ENCODE results near the gene ZNF570. TPM values are rescaled to one million over a fixed set of nuclear protein-coding genes. Genes with fewer than 3 reads are reported as not detected.

The ZNF570 gene
- total and polyA plus RNA-seq, 4 donors, result 3.2 to 8.8 (median 5.5) TPM

DNA sequence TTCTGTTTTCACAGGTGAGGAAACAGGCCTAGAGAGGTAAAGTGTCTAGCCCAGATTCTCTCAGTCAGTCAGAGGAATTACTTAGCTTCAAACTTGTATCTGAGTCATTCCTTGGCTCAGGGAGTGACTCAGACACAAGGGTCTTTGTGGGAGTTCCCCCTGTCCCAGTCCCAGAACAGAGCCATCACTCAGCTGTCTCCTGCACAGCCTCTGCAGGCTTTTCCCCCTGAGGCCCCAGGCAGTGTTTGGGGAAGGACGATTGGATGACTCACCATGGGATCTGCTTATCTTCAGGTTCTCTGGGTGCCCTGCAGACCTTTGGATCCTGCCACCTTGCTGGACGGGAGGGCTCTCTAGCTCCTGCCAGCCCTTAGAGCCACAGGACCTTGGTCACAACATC, 50.7 kb downstream of the ZNF570 start:
- DNase-seq (no peak), ATAC-seq (ENCODE audit: low FRiP score) (no peak)
- Histone ChIP-seq H3K36me3 (ENCODE audit: control insufficient read depth in 1 of 2, insufficient read depth in 2 of 2, low read length in 1 of 2) (peaks cover 11 to 19% of the 10 kb centered on the region in 2 donors), H3K9me3 (ENCODE audit: control insufficient read depth, low read length) (peaks cover 10% of the 10 kb centered on the region), H3K27me3 (ENCODE audit: control insufficient read depth in 1 of 2, insufficient read depth in 2 of 2, low read length in 1 of 2) (no peaks in the 10 kb centered on the region), H3K27ac (ENCODE audit: low read depth in 1 of 2, low read length in 2 of 2) (no peak overlapping the region), H3K4me3 (ENCODE audit: low read length in 2 of 2) (no peak overlapping the region), H3K4me1 (ENCODE audit: control insufficient read depth in 1 of 2, insufficient read depth in 2 of 2, low read length in 2 of 2) (no peaks in the 10 kb centered on the region)
- intact Hi-C loops (cut with DNase I), result no loop called here
- 56 to 65% methylated on average over 2 of the region's 2 CpGs for WGBS, 2 donors

DNA sequence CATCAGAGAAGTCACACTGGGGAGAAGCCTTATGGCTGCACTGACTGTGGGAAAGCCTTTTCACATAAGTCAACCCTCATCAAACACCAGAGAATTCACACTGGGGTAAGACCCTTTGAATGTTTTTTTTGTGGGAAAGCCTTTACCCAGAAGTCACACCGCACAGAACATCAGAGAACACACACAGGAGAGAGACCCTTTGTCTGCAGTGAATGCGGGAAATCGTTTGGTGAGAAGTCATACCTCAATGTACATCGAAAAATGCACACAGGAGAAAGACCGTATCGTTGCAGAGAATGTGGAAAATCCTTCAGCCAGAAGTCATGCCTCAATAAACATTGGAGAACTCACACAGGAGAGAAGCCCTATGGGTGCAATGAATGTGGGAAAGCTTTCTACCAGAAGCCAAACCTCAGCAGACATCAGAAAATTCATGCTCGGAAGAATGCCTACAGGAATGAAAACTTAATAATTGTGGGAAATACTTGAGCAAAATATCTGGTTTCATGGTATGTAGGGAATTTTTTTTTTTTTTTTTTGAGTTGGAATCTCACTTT, 68.3 kb downstream of the ZNF570 start:
- DNase-seq (no peak), ATAC-seq (ENCODE audit: low FRiP score) (no peak)
- Histone ChIP-seq H3K9me3 (ENCODE audit: control insufficient read depth, low read length) (peaks cover 31% of the 10 kb centered on the region), H3K4me3 (ENCODE audit: low read length in 2 of 2) (no peak overlapping the region), H3K27ac (ENCODE audit: low read depth in 1 of 2, low read length in 2 of 2) (no peak overlapping the region), H3K27me3 (ENCODE audit: control insufficient read depth in 1 of 2, insufficient read depth in 2 of 2, low read length in 1 of 2) (no peaks in the 10 kb centered on the region), H3K4me1 (ENCODE audit: control insufficient read depth in 1 of 2, insufficient read depth in 2 of 2, low read length in 2 of 2) (no peaks in the 10 kb centered on the region), H3K36me3 (ENCODE audit: control insufficient read depth in 1 of 2, insufficient read depth in 2 of 2, low read length in 1 of 2) (peaks cover 29 to 30% of the 10 kb centered on the region in 2 donors)
- intact Hi-C loops (cut with DNase I), result no loop called here
- WGBS, 2 donors, result 97 to 99% methylated on average over 7 of the region's 7 CpGs

Other genes with a start within 250 kb of the ZNF570 start
- gene ZNF527, start 98.3 kb upstream of the ZNF570 start, total RNA-seq, result 1 to 10 TPM; 7.3 to 9.0 TPM
- 1 to 10 TPM; 3.3 to 5.1 TPM for gene ZNF527, start 98.3 kb upstream of the ZNF570 start, polyA plus RNA-seq
- gene ZNF569, start 1.9 kb upstream of the ZNF570 start, total RNA-seq, result 1 to 10 TPM; 5.4 to 6.7 TPM
- gene ZNF569, start 1.9 kb upstream of the ZNF570 start, polyA plus RNA-seq, result 1 to 10 TPM; 3.1 to 4.7 TPM
- gene ZNF793, start 37.6 kb downstream of the ZNF570 start, total RNA-seq, result 1 to 10 TPM; 7.5 to 8.3 TPM
- 1 to 10 TPM in 1 of 2 donors, under 1 TPM in 1; 0.63 to 7.3 TPM for gene ZNF793, start 37.6 kb downstream of the ZNF570 start, polyA plus RNA-seq
- gene ZNF571, start 125.4 kb downstream of the ZNF570 start, total RNA-seq, result 1 to 10 TPM; 6.5 to 7.8 TPM
- 1 to 10 TPM; 1.0 to 2.2 TPM for gene ZNF571, start 125.4 kb downstream of the ZNF570 start, polyA plus RNA-seq
- gene ZNF540, start 125.5 kb downstream of the ZNF570 start, total RNA-seq, result 10 to 100 TPM in 1 of 2 donors, 1 to 10 TPM in 1; 6.6 to 10.2 TPM
- gene ZNF540, start 125.5 kb downstream of the ZNF570 start, polyA plus RNA-seq, result 10 to 100 TPM in 1 of 2 donors, 1 to 10 TPM in 1; 6.6 to 10.8 TPM
- gene ZFP30, start 186.1 kb downstream of the ZNF570 start, total RNA-seq, result 10 to 100 TPM; 11.8 to 15.7 TPM
- 1 to 10 TPM; 1.9 to 4.7 TPM for gene ZFP30, start 186.1 kb downstream of the ZNF570 start, polyA plus RNA-seq

All from aorta (tissue), 5 donors.